ENCODE data around the gene MX2.

Gene MX2

GRCh38 chr21:41442481-41443186, 80.8 kb downstream of the MX2 start:
- no peak for DNase-seq

GRCh38 chr21:41443562-41443961, 81.7 kb downstream of the MX2 start:
- no peak for DNase-seq

- no peak for DNase-seq
Observed at GRCh38 chr21:41444703-41445464, 83.1 kb downstream of the MX2 start.

- DNase-seq: no peak
Observed at GRCh38 chr21:41445465-41445862, 83.6 kb downstream of the MX2 start.

GRCh38 chr21:41446586-41446985, 84.8 kb downstream of the MX2 start:
- DNase-seq: no peak

- no peak for DNase-seq
Observed at GRCh38 chr21:41447356-41447755, 85.5 kb downstream of the MX2 start.

- no peak for DNase-seq
Observed at GRCh38 chr21:41449613-41450012, 87.8 kb downstream of the MX2 start.

- no peak for DNase-seq
Observed at GRCh38 chr21:41451753-41452676, 90.2 kb downstream of the MX2 start.

- no peak for DNase-seq
Observed at GRCh38 chr21:41453198-41453597, 91.4 kb downstream of the MX2 start.

- no peak for DNase-seq
Observed at GRCh38 chr21:41453761-41454160, 91.9 kb downstream of the MX2 start.

- DNase-seq: no peak
Observed at GRCh38 chr21:41458121-41458520, 96.3 kb downstream of the MX2 start.

GRCh38 chr21:41458559-41458958, 96.7 kb downstream of the MX2 start:
- DNase-seq: no peak
